HG03045 (cell line): ENCODE data around the gene LGALS1.
"Not testable (repeated sequence)": the region's sequence is repeated elsewhere in the genome, so short reads cannot be mapped to it uniquely, and the experiment has no call there.

Experiments used
- ATAC-seq: cut with Tn5 transposase; IDR thresholded peaks from one replicate; pipeline ENCODE4 v1.9.1; 2021; ENCODE audit warnings: mild to moderate bottlenecking, moderate library complexity; ENCODE audit not compliant: unreplicated experiment

LGALS1 gene

DNA sequence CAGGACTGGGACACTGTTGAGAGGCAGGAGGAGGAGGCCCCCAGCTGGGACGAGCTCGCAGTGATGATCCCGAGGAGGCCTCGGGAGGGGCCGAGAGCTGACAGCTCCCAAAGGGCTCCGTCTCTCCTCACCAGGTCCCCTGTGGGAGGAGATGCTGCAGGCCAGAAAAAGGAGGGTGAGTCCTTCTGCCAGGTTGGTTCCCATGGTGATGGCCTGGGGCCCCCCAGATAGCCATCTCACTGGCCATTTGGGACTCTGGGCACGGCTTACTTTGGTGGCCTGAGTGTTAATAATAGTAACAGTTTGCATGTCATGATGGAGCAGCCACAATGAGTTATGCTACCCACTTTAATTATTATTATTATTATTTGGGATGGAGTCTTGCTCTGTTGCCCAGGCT is 40.3 kb downstream of the LGALS1 start:
- ATAC-seq = no peak

GRCh38 chr22:37716708-37717107 is 41.3 kb downstream of the LGALS1 start:
- no peak for ATAC-seq

- not testable (repeated sequence) for ATAC-seq
Measured at GRCh38 chr22:37717235-37717634, 41.8 kb downstream of the LGALS1 start.

GRCh38 chr22:37717746-37718305 is 42.4 kb downstream of the LGALS1 start:
- ATAC-seq = not testable (repeated sequence)

GRCh38 chr22:37725551-37726240 is 50.3 kb downstream of the LGALS1 start:
- ATAC-seq = no peak

- no peak for ATAC-seq
Measured at GRCh38 chr22:37726241-37726887, 50.9 kb downstream of the LGALS1 start.

DNA sequence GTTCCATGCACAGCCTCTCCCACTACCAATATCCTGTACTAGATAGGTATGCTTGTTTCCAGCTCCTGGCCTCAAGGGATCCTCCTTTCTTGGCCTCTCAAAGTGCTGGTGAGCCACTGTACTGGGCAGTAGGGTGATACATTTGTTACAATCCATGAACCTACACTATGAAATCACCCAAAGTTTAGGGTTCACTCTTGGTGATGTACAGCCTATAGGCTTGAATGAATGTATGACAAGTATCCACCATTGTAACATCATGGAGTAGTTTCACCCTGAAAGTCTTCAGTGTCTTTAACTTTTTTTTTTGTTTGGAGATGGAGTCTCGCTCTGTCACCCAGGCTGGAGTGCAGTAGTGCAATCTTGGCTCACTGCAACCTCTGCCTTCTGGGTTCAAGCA is 53.2 kb downstream of the LGALS1 start:
- no peak for ATAC-seq
